GM18519 (cell line): Measurements from ENCODE around the gene FAM227B.
"Not testable (repeated sequence)": the region's sequence is repeated elsewhere in the genome, so short reads cannot be mapped to it uniquely, and the experiment has no call there.

Source experiments
- ATAC-seq: cut with Tn5 transposase; IDR thresholded peaks from one replicate; pipeline ENCODE4 v1.9.1; 2021; ENCODE audit warnings: mild to moderate bottlenecking, moderate library complexity; ENCODE audit not compliant: unreplicated experiment, low FRiP score

Gene FAM227B

GRCh38 chr15:49387471-49387870, 233.1 kb downstream of the FAM227B start:
- no peak for ATAC-seq

GRCh38 chr15:49383266-49383665, 237.4 kb downstream of the FAM227B start:
- ATAC-seq, result no peak

GRCh38 chr15:49382394-49382793, 238.2 kb downstream of the FAM227B start:
- no peak for ATAC-seq

GRCh38 chr15:49380912-49381311, 239.7 kb downstream of the FAM227B start:
- ATAC-seq, result no peak

GRCh38 chr15:49379996-49380395, 240.6 kb downstream of the FAM227B start:
- ATAC-seq, result no peak

GRCh38 chr15:49372366-49372765, 248.3 kb downstream of the FAM227B start:
- ATAC-seq, result no peak

- ATAC-seq, result no peak
These were observed 249.8 kb downstream of the FAM227B start for GRCh38 chr15:49370782-49371181.

- ATAC-seq, result no peak
These were observed 254.1 kb downstream of the FAM227B start for GRCh38 chr15:49366496-49366895.

GRCh38 chr15:49361370-49361769, 259.2 kb downstream of the FAM227B start:
- ATAC-seq, result no peak

- not testable (repeated sequence) for ATAC-seq
These were observed 266.2 kb downstream of the FAM227B start for GRCh38 chr15:49354439-49354838.

- ATAC-seq, result no peak
These were observed 277.1 kb downstream of the FAM227B start for GRCh38 chr15:49343546-49343945.

GRCh38 chr15:49339656-49340055, 281.0 kb downstream of the FAM227B start:
- ATAC-seq, result no peak

GRCh38 chr15:49331951-49332350, 288.7 kb downstream of the FAM227B start:
- no peak for ATAC-seq

- no peak for ATAC-seq
These were observed 289.2 kb downstream of the FAM227B start for GRCh38 chr15:49331442-49331841.

GRCh38 chr15:49330166-49330565, 290.5 kb downstream of the FAM227B start:
- ATAC-seq, result no peak

GRCh38 chr15:49328941-49329340, 291.7 kb downstream of the FAM227B start:
- ATAC-seq, result no peak

- ATAC-seq, result no peak
These were observed 292.7 kb downstream of the FAM227B start for GRCh38 chr15:49327927-49328326.

- no peak for ATAC-seq
These were observed 297.4 kb downstream of the FAM227B start for GRCh38 chr15:49323207-49323606.

GRCh38 chr15:49320351-49320750, 300.3 kb downstream of the FAM227B start:
- no peak for ATAC-seq

GRCh38 chr15:49315391-49315823, 305.2 kb downstream of the FAM227B start:
- no peak for ATAC-seq

- ATAC-seq, result no peak
These were observed 305.9 kb downstream of the FAM227B start for GRCh38 chr15:49314716-49315115.

- no peak for ATAC-seq
These were observed 307.0 kb downstream of the FAM227B start for GRCh38 chr15:49313650-49314049.

- ATAC-seq, result no peak
These were observed 310.7 kb downstream of the FAM227B start for GRCh38 chr15:49309889-49310288.
